22Rv1 (cell line): ENCODE measurements around the gene GRM1.

Experiments used
- H3K27ac ChIP-seq: fragments of 450-650 bp; 2 replicates; pipeline ENCODE4 v1.5.1; 2017
- CTCF ChIP-seq: fragments of 450-650 bp; IDR thresholded peaks from 2 replicates; pipeline ENCODE4 v1.5.1; 2017; ENCODE audit warnings: mild to moderate bottlenecking
- ZFX ChIP-seq: fragments of 450-650 bp; IDR thresholded peaks from 2 replicates; pipeline ENCODE4 v1.6.1; 2017; ENCODE audit warnings: antibody characterized with exemption, borderline replicate concordance

Gene GRM1

GRCh38 chr6:146336191-146336590 lies 307.3 kb downstream of the GRM1 start:
- no peak overlapping the region for H3K27ac ChIP-seq
- no peak for TF ChIP-seq CTCF
- TF ChIP-seq ZFX = no peak

- TF ChIP-seq CTCF (no peak), ZFX (no peak)
Measured at GRCh38 chr6:146337376-146337775, 308.5 kb downstream of the GRM1 start.

GRCh38 chr6:146339716-146340115 lies 310.9 kb downstream of the GRM1 start:
- TF ChIP-seq ZFX (no peak), CTCF (no peak)
- no peak overlapping the region for H3K27ac ChIP-seq

More at GRCh38 chr6:146337376-146337775, 308.5 kb downstream of the GRM1 start:
- H3K27ac ChIP-seq = no peak overlapping the region

- TF ChIP-seq ZFX (no peak), CTCF (no peak)
- H3K27ac ChIP-seq = no peak overlapping the region
Measured at GRCh38 chr6:146341493-146342230, 312.8 kb downstream of the GRM1 start.

GRCh38 chr6:146345598-146345997 lies 316.7 kb downstream of the GRM1 start:
- TF ChIP-seq CTCF (no peak), ZFX (no peak)
- H3K27ac ChIP-seq = no peak overlapping the region

- TF ChIP-seq CTCF = no peak
- TF ChIP-seq ZFX = no peak
- H3K27ac ChIP-seq = no peak overlapping the region
Measured at GRCh38 chr6:146347090-146347489, 318.2 kb downstream of the GRM1 start.

- no peak for TF ChIP-seq ZFX
- TF ChIP-seq CTCF = no peak
- no peak overlapping the region for H3K27ac ChIP-seq
Measured at GRCh38 chr6:146347690-146348089, 318.8 kb downstream of the GRM1 start.
